Uterus (tissue), 2 donors: Measurements from ENCODE around the gene WNT9A.

ENCODE experiments used
- CTCF ChIP-seq, 4 experiments: fragments of 200-600 bp in 2 of 4; fragments of 450-650 bp in 2 of 4; sonication (generic) in 2 of 4; IDR thresholded peaks; one replicate each; pipeline ENCODE4 v1.5.1; 2016 to 2019; ENCODE audit warnings: antibody characterized with exemption in 4 of 4, mild to moderate bottlenecking in 2 of 4, moderate library complexity in 1 of 4
- POLR2A ChIP-seq, 2 donors: fragments of 450-650 bp; IDR thresholded peaks; one replicate each; pipeline ENCODE4 v1.6.1; 2016; ENCODE audit warnings: antibody characterized with exemption in 2 of 2, mild to moderate bottlenecking in 1 of 2, moderate library complexity in 1 of 2

- TF ChIP-seq CTCF (IDR thresholded peaks at IDR 0.05) (no peak), POLR2A (IDR thresholded peaks at IDR 0.05) (no peak)
Measured at GRCh38 chr1:227944931-227945890, 2.5 kb downstream of the WNT9A start.
